ENCODE results near the gene GHITM.
"Not testable (repeated sequence)": the region's sequence is repeated elsewhere in the genome, so short reads cannot be mapped to it uniquely, and the experiment has no call there.

GHITM gene, protein sequence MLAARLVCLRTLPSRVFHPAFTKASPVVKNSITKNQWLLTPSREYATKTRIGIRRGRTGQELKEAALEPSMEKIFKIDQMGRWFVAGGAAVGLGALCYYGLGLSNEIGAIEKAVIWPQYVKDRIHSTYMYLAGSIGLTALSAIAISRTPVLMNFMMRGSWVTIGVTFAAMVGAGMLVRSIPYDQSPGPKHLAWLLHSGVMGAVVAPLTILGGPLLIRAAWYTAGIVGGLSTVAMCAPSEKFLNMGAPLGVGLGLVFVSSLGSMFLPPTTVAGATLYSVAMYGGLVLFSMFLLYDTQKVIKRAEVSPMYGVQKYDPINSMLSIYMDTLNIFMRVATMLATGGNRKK
- 258 to 455 (median 306) reads per million in 17 experiments for total RNA-seq

DNA sequence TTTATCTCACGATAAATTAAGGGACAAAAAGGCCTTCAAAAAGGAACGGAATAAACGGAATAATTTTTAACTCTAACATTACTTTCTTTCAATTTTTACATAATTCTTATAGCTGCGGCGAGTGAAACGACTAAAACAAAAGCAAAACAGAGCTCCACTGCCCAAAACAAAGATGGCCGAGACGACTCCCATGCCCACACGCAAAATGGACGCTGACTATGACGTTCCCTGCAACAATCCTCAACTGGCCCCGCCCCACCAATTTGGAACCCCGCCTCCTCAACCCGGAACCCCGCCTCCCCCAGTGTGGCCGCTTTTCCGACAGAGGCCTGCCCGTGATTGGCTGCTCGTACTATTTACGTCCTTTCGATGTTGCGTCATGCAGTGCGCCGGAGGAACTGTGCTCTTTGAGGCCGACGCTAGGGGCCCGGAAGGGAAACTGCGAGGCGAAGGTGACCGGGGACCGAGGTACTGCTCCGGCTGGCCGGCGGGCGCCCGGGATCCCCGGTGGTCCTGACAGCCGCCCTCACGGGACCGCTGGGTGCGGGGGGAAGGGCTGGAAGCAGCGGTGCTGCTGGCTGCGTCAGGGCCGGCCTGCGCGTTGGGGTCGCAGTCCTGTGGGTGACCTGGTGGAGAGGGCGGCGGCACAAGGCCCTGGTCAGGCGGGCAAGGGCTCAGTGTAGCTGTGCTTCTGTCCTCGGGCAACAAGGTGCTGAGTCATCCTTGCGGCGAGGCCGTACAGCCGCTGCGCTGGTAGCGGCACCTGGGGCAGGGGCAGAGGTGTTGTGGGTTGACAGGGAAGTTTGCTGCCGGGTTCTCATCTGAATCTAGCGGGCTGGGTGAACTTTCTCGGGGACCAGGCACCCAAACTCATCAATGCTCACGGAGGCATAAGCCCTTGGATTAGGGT, at the start of gene GHITM:
GHITM (plus strand) TSS at position 384 of the 910 bp plus-strand sequence. CDS start 1,992 bp downstream, outside the sequence.
- DNase-seq: peak; percentile 99 to 100 (median 99)

DNA sequence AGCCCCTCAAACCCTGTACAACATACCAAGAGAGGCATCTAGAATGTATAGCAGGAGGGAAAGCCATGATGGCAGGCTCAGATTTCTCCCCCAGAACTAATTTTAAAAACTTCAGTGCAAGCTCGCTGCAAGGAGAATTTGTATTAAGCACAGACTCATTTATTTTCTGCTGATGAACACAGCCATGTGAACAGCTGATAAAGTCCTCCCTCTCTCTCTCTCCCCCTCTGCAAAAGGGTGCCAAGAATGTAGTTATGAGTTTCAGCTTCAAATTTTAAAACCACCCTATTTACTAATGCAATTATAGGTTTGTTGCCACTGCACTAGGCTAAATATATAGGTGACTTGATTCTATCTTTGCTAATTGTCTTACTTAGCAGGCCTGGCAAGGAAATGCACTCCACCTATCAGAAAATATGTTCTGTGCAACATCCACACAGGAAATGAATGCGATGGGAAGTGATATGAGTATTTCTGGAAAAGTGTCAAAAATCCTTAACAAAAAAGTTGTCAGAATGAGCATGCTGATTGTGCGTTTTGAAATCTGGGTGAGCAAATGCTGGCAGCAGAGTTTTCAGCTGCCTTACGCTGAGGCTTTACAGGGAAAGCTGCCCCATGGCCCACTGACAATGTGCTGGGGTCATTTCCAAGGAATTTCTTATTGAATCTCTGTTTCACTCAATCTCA, 43.4 kb upstream of the GHITM start:
- no peak for DNase-seq

DNA sequence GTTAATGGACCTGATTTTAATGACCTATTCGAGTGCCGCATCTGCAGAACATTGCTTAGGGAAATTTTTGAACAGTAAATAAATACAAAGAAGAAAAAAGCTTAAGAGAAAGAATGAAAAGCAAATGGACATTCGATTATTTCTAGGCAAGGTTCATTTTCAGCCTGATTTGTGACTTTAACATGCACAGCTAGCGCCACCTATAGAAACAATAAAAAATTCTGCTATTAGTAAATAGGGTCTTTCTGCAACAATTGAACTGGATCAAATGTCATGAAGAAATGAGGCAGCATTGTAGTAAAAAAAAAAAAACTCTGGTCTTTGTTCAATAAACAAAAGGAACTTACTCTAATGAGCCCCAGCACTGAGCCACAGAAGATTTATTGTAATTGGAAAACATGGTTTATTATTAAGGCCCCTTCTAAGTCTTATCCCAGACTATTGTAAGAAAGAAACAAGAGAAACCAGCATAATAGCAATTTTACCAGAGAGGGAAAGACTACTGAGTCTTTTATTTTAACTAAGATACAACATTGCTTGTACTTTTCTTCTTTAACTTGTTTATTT, 41.4 kb upstream of the GHITM start:
- peak in 1 of 4 experiments; percentile 23 for DNase-seq

DNA sequence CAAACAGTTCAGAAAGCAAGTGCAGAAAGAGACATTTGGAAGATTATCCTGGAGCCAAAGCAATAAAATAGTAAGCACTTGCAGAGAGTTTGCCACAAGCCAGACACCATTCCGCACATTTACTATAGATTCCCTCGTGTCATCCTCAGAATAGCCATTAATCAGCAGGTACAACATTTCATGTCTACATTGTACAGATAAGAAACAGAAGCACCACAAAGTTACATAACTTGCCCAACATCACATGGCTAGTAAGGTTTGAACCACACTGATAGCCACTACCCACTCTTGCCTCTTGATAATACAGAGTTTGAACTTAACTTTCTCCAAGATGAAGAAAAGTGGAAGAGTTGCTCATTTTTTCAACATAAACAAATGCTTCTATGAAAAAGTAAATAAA, 40.6 kb upstream of the GHITM start:
- no peak for DNase-seq

DNA sequence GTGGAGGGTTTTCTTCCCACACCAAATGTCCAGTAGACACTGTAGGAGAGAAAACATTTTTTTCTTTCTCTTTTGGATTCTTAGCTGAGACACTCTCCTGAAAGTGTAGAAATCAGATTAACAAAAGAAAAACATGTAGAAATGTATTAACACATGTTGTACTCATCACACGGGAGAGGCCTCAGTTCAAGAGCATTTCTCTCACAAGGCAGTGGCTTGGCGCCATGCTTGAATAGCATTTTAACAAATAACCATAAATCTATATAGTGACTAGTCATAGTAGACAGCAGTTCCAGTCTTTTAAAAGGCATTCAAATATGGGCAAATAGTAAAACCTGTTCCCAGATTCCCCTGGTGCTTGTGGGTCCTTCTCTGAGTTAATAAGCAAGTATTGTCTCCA, 38.3 kb upstream of the GHITM start:
- no peak for DNase-seq

DNA sequence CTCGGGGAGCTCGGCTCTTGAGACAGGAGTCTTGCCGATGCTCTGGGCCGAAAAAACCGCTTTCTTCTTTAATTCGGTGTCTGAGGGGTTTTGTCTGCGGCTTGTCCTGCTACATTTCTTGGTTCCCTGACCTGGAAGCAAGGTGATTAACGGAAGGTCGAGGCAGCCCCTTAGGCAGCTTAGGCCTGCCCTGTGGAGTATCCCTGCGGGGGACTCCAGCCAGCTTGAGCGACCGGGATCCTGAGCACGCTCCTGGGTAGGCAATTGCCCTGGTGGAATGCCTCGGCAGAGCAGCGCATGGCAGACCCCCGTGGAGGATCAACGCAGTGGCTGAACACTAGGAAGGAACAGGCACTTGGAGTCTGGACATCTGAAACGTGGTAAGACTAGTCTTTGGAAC, 30.5 kb upstream of the GHITM start:
- DNase-seq: no peak

DNA sequence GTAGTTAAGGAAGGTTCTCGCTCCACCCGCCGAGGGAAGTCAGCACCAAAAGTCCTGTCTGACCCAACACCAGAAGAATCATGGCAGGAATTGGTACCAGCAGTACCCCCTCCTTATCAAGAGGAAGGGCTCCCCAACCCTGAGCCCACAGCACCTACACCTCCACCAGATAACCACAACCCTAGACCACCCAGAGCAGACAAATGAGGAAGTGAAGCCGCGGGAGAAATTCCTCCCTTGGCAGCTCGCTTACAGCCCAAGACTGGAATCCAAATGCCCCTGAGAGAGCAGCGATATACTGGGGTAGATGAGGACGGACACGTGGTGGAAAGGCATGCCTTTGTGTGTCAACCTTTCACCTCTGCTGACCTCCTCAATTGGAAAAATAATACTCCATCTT, 29.5 kb upstream of the GHITM start:
- DNase-seq: not testable (repeated sequence)

DNA sequence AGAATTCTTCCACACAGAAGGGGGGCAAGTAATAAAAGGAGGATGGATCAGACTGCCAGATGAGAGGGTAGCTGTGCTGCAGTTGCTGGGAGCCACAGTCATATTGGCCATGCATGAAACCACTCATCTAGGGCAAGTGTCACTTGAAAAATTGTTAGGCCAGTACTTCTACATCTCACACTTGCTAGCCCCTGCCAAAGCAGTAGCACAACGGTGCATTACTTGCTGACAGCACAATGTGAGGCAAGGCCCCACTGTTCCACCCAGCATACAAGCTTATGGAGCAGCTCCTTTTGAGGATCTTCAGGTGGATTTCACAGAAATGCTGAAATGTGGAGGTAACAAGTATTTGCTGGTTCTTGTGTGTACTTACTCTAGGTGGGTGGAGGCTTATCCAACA, 25.8 kb upstream of the GHITM start:
- DNase-seq: not testable (repeated sequence)

DNA sequence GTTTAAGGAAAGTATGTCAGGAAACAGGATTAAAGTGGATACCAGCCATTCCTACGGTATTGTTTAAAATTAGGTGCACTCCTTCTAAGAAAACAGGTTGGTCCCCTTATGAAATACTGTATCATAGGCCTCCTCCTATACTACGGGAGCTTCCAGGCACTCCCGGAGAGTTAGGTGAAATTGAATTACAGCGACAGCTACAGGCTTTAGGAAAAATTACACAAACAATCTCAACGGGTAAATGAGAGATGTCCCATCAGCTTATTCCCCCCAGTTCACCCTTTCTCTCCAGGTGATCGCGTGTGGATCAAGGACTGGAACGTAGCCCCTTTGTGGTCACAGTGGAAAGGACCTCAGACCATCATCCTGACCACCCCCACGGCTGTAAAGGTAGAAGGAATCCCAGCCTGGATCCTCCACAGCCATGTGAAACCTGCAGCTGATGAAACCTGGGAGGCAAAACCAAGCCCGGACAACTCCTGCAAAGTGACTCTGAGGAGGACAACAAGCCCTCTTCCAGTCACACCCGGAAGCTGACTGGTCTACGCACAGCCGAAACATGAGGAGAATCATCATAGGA, 25.1 kb upstream of the GHITM start:
- peak in 1 of 4 experiments; percentile 8 for DNase-seq

DNA sequence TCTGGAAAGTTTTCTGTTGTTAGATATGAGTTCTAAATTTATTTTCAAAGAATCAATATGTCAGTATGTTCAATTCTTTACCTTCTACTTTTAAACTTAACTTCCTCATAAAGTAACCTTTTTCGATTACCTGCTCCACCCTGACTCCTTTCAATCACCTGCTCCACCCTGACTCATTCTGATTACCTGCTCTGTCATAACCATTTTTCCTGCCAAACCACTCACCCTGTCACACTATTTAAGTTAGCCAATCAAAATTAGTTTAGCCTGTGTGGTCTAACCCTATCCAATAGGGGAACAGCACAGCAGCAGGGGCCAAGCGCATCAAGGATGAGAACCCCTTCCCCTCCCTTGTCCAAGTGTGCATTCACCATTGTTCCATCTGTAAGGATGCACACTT, 22.1 kb upstream of the GHITM start:
- DNase-seq: not testable (repeated sequence)

DNA sequence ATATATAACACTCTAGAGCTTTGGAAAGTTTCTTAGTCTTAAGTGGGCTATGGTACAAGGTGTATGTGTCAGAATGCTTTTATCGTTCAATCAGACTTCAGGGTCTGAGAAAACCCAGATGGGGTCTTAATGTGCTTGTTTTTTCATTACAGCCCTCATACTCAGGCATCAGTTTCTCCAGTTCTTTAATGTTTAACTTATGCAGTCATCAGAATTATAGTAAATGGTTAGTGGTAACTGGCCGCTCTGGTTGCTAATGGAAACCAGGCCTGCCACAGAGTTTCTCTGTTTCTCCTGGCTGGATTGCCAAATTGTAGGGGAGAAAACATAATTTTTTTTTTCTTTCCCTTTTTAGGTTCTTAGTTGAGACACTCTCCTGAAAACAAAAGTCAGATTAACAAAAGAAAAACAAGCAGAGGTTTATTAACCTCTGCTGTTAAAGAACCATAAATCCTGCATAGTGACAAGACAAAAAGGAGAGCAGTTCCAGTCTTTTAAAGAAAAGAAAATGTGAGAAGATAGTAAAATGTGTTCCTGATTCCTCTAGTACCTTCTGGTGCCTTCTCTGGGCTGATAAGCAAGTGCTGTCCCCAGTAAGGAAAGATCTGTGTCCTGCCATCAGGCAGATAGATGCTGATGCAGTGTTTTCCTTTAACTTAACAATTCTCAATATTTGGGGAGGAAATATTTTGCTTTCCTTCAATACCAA, 21.5 kb upstream of the GHITM start:
- DNase-seq: no peak

DNA sequence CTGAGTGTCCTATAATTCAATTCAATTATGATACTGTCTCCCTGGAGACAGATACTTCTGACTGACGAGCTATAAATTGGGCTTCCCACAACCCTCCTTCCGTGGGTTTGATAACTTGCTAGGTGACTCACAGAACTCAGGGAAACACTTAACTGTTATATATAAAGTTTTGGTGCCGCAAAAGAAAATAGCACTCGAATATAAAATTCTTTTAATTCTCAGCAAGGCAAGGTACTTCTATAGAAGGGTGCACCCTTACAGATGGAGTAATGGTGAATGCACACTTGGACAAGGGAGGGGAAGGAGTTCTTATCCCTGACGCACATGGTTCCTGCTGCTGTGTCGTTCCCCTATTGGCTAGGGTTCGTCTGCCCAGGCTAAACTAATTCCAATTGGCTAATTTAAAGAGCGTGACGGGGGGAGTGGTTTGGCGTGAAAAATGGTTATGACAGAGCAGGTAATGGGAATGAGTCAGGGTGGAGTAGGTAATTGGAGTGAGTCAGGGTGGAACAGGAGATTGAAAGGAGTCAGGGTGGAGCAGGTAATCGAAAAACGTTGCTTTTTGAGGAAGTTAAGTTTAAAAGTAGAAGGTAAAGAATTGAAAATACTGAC, 20.8 kb upstream of the GHITM start:
- no peak for DNase-seq

DNA sequence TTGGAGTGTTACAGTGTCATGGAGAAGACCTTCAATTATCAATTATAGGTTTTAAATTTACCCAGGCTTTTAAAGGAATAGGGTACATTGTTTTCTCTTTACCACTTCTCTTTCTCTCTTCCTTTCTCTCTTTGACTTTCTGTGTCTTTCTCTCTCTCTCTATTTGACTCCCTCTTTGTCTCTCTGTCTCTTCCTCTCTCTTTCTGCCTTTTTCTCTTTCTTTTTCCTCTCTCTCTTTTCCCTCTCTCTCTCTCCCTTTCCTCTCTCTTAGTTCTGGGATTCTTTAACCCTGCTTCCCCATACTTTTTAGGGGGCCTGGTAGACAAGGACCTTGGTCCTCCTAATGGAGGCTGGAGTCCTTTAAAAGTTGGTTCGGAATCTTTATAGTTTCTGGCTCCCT, 15.9 kb upstream of the GHITM start:
- DNase-seq: no peak

DNA sequence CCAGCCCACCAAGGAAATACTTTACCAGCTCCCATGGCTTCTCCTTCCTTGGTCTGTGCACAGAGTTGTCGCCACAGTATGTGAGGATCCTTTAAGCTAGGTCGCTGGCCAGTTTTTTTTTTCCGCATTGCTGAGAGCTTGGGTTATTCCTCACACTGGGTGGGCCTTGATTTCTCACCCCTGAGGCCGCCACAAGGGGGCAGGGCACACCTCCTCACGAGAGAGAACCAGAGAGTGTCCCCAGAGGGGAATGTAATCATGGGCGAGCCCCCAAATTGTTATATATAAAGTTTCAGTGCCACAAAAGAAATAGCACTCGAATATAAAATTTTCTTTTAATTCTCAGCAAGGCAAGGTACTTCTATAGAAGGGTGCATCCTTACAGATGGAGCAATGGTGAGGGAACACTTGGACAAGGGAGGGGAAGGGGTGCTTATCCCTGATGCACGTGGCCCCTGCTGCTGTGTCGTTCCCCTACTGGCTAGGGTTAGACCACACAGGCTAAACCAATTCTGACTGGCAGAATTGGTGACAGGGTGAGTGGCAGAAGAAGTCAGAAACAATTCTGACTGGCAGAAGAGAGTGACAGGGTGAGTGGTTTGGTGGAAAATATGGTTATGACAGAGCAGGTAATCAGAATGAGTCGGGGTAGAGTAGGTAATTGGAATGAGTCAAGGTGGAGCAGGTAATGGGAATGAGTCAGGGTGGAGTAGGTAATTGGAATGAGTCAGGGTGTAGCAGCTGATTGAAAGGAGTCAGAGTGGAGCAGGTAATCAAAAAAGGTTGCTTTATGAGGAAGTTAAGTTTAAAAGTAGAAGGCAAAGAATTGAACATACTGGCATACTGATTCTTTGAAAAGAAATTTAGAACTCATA, 13.2 kb upstream of the GHITM start:
- not testable (repeated sequence) for DNase-seq

DNA sequence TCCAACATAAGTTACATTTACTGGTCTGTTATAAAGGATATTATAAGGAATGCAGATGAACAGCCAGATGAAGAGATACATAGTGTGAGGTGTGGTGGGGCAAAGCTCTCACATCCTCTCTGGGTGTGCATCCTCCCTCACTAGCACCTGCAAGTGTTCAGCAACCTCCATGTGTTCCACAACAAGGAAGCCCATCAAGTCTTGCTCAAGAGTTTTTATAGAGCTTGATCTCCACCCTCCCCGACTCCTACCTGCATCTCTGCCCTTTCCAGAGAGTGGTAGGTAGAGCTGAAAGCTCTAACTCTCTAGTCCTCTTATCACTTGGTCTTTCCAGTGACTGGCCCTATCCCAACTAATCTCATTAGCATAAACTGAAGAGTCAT, 12.5 kb upstream of the GHITM start:
- no peak for DNase-seq

DNA sequence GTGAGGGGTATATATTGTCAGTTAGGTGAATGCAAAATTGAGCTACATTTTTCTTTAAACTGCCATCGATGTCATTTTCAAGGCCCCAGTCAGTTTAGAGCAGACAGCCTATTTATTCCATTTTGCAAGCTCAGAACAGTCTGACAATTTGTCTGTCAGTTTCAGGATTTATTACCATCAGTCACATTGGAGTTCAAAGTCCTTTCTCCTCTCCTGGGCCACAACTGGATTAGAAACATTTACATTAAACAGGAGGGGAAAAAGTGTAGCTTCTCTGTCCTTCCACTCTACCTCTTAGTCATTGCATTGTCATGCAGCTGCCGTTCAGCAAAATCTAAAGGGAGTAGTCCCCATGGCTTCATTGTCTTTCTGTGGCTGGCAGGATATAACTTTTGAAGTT, 3.5 kb upstream of the GHITM start:
- DNase-seq: no peak

DNA sequence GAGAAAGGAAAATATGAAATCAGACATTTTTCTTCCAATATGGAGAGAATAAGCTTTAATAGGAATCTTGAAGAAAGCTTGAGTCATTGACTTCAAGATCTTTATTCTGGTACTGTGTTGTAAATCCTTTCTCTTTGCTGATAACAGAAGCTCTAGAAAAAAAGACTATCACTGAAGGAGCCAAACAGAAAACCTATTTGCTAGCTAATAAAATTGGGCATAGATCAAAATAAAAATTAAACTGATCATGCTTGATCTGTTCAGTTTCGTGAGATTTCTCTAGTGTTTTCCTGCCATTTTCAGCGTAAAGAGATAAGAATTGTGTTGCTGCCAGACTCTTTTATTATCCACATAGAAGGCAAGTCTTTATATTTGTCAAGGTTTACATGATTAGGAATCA, 1.5 kb upstream of the GHITM start:
- no peak for DNase-seq

DNA sequence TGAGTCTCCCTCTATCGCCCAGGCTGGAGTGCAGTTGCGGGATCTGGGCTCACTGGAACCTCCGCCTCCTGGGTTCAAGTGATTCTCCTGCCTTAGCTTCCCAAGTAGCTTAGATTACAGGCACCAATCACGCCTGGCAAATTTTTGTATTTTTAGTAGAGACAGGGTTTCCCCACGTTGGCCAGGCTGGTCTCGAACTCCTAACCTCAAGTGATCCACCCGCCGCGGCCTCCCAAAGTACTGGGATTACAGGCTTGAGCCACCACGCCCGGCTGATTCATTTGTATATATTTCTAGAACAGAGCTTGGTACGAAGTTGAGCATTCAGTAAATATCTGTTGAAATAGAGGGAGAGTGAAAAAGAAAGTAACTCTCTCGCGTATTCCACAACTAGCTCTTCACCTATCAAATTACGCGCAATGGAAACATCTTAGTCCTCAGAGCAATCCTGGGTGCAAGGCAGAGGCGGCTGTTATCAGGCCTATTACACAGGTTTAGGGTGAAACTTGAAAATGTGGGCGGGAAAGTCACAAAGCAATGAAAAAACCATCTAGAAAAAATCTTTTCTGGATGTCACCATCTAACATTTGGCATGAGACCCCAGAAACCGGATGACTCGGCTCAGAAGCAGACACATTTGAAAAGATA, 707 bp upstream of the GHITM start:
- DNase-seq: peak in 1 of 4 experiments; percentile 44

DNA sequence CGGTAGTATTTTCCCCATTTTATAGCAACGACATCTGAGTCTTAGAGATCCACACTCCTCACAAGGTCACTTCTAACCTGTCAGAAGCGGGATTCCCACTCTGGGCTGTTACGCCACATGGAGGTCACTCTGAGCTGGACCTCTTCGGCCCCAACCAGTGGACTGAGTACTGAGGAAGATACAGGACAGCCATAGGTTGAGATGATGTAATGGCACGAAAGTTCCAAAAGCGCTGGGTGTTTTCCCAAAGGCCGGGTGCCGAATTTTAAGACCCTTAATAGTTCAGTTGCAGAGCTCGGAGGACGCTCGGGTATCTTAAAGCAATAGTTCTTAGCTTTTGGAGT, 699 bp downstream of the GHITM start:
- peak; percentile 32 to 65 (median 52) for DNase-seq

DNA sequence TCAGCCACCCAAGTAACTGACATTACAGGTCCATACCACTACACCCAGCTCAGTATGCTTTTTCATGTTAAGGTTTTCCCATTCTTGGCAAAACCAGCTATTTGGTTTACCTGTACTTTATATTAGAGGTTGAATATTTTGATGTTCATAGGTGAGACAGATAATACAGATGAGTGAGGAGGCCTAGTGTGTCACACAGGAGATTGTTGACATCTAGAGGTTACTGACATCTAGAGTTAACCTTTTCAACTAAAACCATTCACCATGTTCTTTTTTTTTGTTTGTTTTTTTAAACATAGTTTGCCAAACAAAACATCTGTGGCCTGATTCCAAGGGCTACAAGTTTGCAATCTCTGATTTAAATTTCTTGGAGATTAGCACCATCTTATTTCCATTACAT, 8.0 kb downstream of the GHITM start:
- DNase-seq: no peak
